H1 (cell line): Measurements from ENCODE around the gene C5orf46. TPM values are rescaled to one million over a fixed set of nuclear protein-coding genes. Genes with fewer than 3 reads are reported as not detected.

Experiments
- CHD7 ChIP-seq: fragments of 300-600 bp; sonication (generic); IDR thresholded peaks from 2 replicates; pipeline ENCODE4 v1.7.1; 2012; ENCODE audit warnings: low read length, moderate library complexity, mild to moderate bottlenecking, inconsistent platforms; ENCODE audit not compliant: insufficient replicate concordance
- EZH2 ChIP-seq: fragments of 200-600 bp; sonication (generic); IDR thresholded peaks from 2 replicates; pipeline ENCODE4 v1.7.1; 2012; ENCODE audit warnings: low read depth, mild to moderate bottlenecking, moderate library complexity, low read length, inconsistent platforms; ENCODE audit not compliant: severe bottlenecking
- JUN ChIP-seq: IDR thresholded peaks from 2 replicates; pipeline ENCODE4 v1.6.1; 2011; ENCODE audit warnings: low read depth, mild to moderate bottlenecking, improper control_type of control experiment, low read length
- MAFK ChIP-seq: IDR thresholded peaks from 2 replicates; pipeline ENCODE4 v1.6.1; 2012; ENCODE audit warnings: low read depth, mild to moderate bottlenecking, improper control_type of control experiment, low read length
- SAP30 ChIP-seq: fragments of 300-600 bp; sonication (generic); IDR thresholded peaks from 2 replicates; pipeline ENCODE4 v1.7.1; 2012; ENCODE audit warnings: low read length, moderate library complexity, mild to moderate bottlenecking, inconsistent platforms; ENCODE audit not compliant: insufficient read depth, insufficient replicate concordance
- SIN3A ChIP-seq, 2 experiments: IDR thresholded peaks in 1 of 2; conservative IDR thresholded peaks in 1 of 2; 2 replicates each; pipeline ENCODE4 v1.6.1; 2011 to 2012; ENCODE audit warnings: low read length in 2 of 2, improper control_type of control experiment in 1 of 2, low read depth in 1 of 2, mild to moderate bottlenecking in 1 of 2
- SIRT6 ChIP-seq: IDR thresholded peaks from one replicate; pipeline ENCODE4 v1.7.1; 2012; ENCODE audit warnings: low read length, inconsistent platforms
- SP4 ChIP-seq: IDR thresholded peaks from 2 replicates; pipeline ENCODE4 v1.6.1; 2012; ENCODE audit warnings: low read length, inconsistent platforms
- polyA plus RNA-seq, 7 experiments: library from polyadenylated mRNA; depleted of rRNA in 3 of 7; stranded (reverse) in 5 of 7; unstranded in 2 of 7; fragments of >200 nt in 5 of 7; fragments of 200-250 nt in 2 of 7; gene quantifications; 1 replicate in 5 of 7; 2 replicates in 1 of 7; 4 replicates in 1 of 7; pipeline versions ENCODE4 v1.2.1 to v1.2.3, GENCODE V29; 2011 to 2013; ENCODE audit warnings: missing spikeins in 2 of 7, mixed read lengths in 2 of 7
- total RNA-seq: library from RNA; stranded (reverse); fragmentation: NEBNext Ultra II Directional; extraction: Animal tissue kit (Norgen Biotek cat#: 25700); gene quantifications from 2 replicates; pipeline ENCODE4 v1.2.1, GENCODE V29; 2021
- TF ChIP-seq, protein P1 (sequence below), 3 experiments: IDR thresholded peaks; 1 replicate in 2 of 3; 2 replicates in 1 of 3; pipeline versions ENCODE4 v1.5.1 to v1.6.1; 2011; ENCODE audit warnings: low read length in 3 of 3, mild to moderate bottlenecking in 3 of 3, inconsistent platforms in 2 of 3, low read depth in 1 of 3, moderate library complexity in 1 of 3; ENCODE audit not compliant: insufficient read depth in 1 of 3; ENCODE audit errors: control extremely low read depth in 1 of 3

Gene C5orf46
- total and polyA plus RNA-seq, 2 of the 8 experiments (the other 6 are each of a cell fraction or from before 2014, with no cell fraction given): not detected

- TF ChIP-seq CHD7 (no peak), SIN3A (conservative IDR thresholded peaks at IDR 0.05 in 1 of 2, IDR thresholded peaks at IDR 0.05 in 1 of 2; ENCODE audit: low read depth in 1 of 2, low read length in 2 of 2) (no peak), EZH2 (no peak), SAP30 (no peak), MAFK (no peak), JUN (no peak), SIRT6 (no peak), SP4 (no peak)
- TF ChIP-seq, protein P1, sequence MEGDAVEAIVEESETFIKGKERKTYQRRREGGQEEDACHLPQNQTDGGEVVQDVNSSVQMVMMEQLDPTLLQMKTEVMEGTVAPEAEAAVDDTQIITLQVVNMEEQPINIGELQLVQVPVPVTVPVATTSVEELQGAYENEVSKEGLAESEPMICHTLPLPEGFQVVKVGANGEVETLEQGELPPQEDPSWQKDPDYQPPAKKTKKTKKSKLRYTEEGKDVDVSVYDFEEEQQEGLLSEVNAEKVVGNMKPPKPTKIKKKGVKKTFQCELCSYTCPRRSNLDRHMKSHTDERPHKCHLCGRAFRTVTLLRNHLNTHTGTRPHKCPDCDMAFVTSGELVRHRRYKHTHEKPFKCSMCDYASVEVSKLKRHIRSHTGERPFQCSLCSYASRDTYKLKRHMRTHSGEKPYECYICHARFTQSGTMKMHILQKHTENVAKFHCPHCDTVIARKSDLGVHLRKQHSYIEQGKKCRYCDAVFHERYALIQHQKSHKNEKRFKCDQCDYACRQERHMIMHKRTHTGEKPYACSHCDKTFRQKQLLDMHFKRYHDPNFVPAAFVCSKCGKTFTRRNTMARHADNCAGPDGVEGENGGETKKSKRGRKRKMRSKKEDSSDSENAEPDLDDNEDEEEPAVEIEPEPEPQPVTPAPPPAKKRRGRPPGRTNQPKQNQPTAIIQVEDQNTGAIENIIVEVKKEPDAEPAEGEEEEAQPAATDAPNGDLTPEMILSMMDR (IDR thresholded peaks at IDR 0.05; ENCODE audit: control extremely low read depth in 1 of 3, insufficient read depth in 1 of 3, low read depth in 1 of 3, low read length in 3 of 3): no peak
Observed at GRCh38 chr5:147854331-147854730, 52.0 kb downstream of the C5orf46 start (continued).
